ENCODE results near the gene CD2BP2. TPM values are rescaled to one million over a fixed set of nuclear protein-coding genes. Genes with fewer than 3 reads are reported as not detected.

The CD2BP2 gene
- total RNA-seq, 1 donor from 2014 or later: 58.8 TPM

- no peaks in the 10 kb centered on the region for H3K9me3 Mint-ChIP-seq (ENCODE audit: unreplicated experiment)
- peak overlapping the region; percentile 94 for H3K27ac Mint-ChIP-seq (ENCODE audit: unreplicated experiment)
- peaks cover 4% of the 10 kb centered on the region for H3K36me3 Mint-ChIP-seq (ENCODE audit: low read depth, unreplicated experiment)
- Histone ChIP-seq H3K4me1 (ENCODE audit: insufficient read depth, low read length) (peaks cover 20% of the 10 kb centered on the region), H4K20me1 (ENCODE audit: insufficient read depth, low read length) (peaks cover 33% of the 10 kb centered on the region), H3K79me2 (ENCODE audit: insufficient read depth, low read length) (peaks cover 37% of the 10 kb centered on the region), H2AFZ (ENCODE audit: low read depth, low read length) (peak overlapping the region; percentile 68), H3K4me3 (ENCODE audit: insufficient read depth, low read depth, low read length) (peak overlapping the region; percentile 62), H3K27me3 (ENCODE audit: insufficient read depth, low read length) (no peaks in the 10 kb centered on the region), H3K4me2 (ENCODE audit: low read length) (peak overlapping the region; percentile 88), H3K9me3 (ENCODE audit: insufficient read depth, low read depth, low read length) (no peaks in the 10 kb centered on the region), H3K36me3 (ENCODE audit: insufficient read depth, low read length) (peaks cover 3% of the 10 kb centered on the region), H3K27ac (ENCODE audit: low read depth, low read length) (peak overlapping the region; percentile 58), H3K9ac (ENCODE audit: low read length) (peak overlapping the region; percentile 64)
- no peak for DNase-seq (ENCODE audit: low read depth)
- no peak for TF ChIP-seq CTCF (IDR thresholded peaks at IDR 0.05; ENCODE audit: insufficient read depth, low read depth, low read length)
- no peak for TF ChIP-seq EZH2 (IDR thresholded peaks at IDR 0.05; ENCODE audit: insufficient read depth, low read length)
- H3K27me3 Mint-ChIP-seq (ENCODE audit: low read depth, unreplicated experiment): no peaks in the 10 kb centered on the region
- H3K4me3 Mint-ChIP-seq (ENCODE audit: unreplicated experiment): peak overlapping the region; percentile 89
- FAIRE-seq: no peak
- H3K4me1 Mint-ChIP-seq (ENCODE audit: low read depth, unreplicated experiment): peaks cover 26% of the 10 kb centered on the region
Observed at GRCh38 chr16:30371248-30371816, 16.2 kb upstream of the CD2BP2 start.

GRCh38 chr16:30370456-30371247, 15.5 kb upstream of the CD2BP2 start, which contains the start of gene TBC1D10B:
Gene TBC1D10B, minus strand, starts transcription at chr16:30370494. Its CDS starts 311 bp downstream, at chr16:30370183.
- Mint-ChIP-seq H3K9me3 (ENCODE audit: unreplicated experiment) (no peaks in the 10 kb centered on the region), H3K36me3 (ENCODE audit: low read depth, unreplicated experiment) (peaks cover 6% of the 10 kb centered on the region), H3K4me3 (ENCODE audit: unreplicated experiment) (peak within 1 kb of the TSS; percentile 89), H3K4me1 (ENCODE audit: low read depth, unreplicated experiment) (peaks cover 26% of the 10 kb centered on the region), H3K27me3 (ENCODE audit: low read depth, unreplicated experiment) (no peaks in the 10 kb centered on the region), H3K27ac (ENCODE audit: unreplicated experiment) (peak within 1 kb of the TSS; percentile 94)
- FAIRE-seq (peak; percentile 98), DNase-seq (ENCODE audit: low read depth) (peak; percentile 100)
- H2AFZ ChIP-seq (ENCODE audit: low read depth, low read length): peak within 1 kb of the TSS; percentile 68
- H3K27ac ChIP-seq (ENCODE audit: low read depth, low read length): peak within 1 kb of the TSS; percentile 58
- no peaks in the 10 kb centered on the region for H3K9me3 ChIP-seq (ENCODE audit: insufficient read depth, low read depth, low read length)
- TF ChIP-seq EZH2 (IDR thresholded peaks at IDR 0.05; ENCODE audit: insufficient read depth, low read length) (peak; percentile 42), CTCF (IDR thresholded peaks at IDR 0.05; ENCODE audit: insufficient read depth, low read depth, low read length) (peak; percentile 3)
- H3K79me2 ChIP-seq (ENCODE audit: insufficient read depth, low read length): peaks cover 44% of the 10 kb centered on the region
- peak within 1 kb of the TSS; percentile 99 for H3K4me2 ChIP-seq (ENCODE audit: low read length)
- H3K27me3 ChIP-seq (ENCODE audit: insufficient read depth, low read length): no peaks in the 10 kb centered on the region
- H3K4me3 ChIP-seq (ENCODE audit: insufficient read depth, low read depth, low read length): peak within 1 kb of the TSS; percentile 76
- peak within 1 kb of the TSS; percentile 85 for H3K9ac ChIP-seq (ENCODE audit: low read length)
- peaks cover 39% of the 10 kb centered on the region for H4K20me1 ChIP-seq (ENCODE audit: insufficient read depth, low read length)
- peaks cover 20% of the 10 kb centered on the region for H3K4me1 ChIP-seq (ENCODE audit: insufficient read depth, low read length)
- peaks cover 3% of the 10 kb centered on the region for H3K36me3 ChIP-seq (ENCODE audit: insufficient read depth, low read length)
